ENCODE results near the gene ADAT3.

Gene ADAT3

DNA sequence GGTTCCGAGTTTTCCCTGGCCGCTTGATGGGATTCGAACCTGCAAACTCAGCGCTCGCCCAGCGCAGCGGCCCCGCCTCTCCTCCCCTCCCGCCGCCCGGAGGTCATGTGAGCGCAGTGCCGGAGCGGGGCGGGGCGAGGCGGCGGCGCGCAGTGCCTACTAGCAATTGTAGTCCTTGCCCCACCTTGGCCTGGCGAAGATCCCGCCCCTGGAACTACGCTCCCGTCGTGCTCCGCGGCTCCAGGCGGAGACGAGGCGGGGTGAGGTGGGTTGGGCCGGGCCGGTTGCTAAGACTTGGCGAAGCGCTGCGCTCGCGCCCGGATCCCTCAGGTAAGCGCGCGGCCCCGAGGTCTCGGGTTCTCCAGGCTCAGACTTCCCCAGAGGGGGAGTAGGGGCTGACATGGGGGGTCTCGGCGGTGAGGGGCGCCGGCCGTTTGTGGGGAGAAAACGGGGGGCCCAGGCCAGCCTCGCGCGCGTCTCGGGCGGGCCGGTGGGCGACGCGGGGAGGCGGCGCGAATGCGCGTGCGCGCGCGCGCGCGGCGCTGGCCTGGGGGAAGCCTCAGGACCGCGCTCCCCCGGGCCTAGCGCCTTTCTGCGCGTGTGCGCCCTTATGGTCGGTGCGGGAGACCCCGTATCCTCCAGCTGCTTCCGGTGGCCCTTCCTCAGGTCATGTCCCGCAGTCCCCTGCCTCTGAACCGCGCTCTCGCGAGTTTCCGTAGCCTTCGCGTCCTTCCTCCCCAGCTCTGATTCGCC lies at the start of gene ADAT3, which contains the start of gene SCAMP4:
TSS of gene ADAT3 (plus strand) at position 290 of the 753 bp plus-strand sequence. CDS start 6,649 bp downstream, outside the sequence.
TSS of gene SCAMP4 (plus strand) at position 290 of the 753 bp plus-strand sequence. CDS start 9,621 bp downstream, outside the sequence.
- DNase-seq (ENCODE audit: low read depth in 4 of 4, low spot score in 1 of 4), result peak; percentile 91 to 99 (median 96)

DNA sequence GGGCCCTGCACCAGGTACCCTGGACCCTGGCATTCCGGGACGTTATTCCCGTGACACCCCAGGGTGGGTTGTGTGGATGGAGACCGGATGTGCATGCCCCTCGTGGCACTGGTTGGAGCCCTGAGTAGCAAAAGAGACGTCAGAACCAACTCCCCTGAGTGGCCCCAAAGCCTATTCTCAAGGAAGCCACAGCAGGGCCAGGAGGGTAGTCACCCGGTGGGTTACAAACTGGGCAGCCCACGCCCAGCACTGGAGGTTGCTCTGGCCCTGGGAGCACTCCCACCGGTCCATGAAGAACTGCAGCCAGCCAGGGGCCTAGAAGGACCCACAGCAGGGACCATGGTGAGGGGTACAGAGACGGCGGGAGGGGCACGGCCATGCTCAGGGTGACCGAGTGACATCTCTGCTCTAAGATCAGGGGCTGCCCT lies 49.4 kb upstream of the ADAT3 start:
- no peak for DNase-seq (ENCODE audit: low read depth in 4 of 4, low spot score in 1 of 4)

- no peak for DNase-seq (ENCODE audit: low read depth in 4 of 4, low spot score in 1 of 4)
Observed at GRCh38 chr19:1856345-1856697, 48.9 kb upstream of the ADAT3 start.

DNA sequence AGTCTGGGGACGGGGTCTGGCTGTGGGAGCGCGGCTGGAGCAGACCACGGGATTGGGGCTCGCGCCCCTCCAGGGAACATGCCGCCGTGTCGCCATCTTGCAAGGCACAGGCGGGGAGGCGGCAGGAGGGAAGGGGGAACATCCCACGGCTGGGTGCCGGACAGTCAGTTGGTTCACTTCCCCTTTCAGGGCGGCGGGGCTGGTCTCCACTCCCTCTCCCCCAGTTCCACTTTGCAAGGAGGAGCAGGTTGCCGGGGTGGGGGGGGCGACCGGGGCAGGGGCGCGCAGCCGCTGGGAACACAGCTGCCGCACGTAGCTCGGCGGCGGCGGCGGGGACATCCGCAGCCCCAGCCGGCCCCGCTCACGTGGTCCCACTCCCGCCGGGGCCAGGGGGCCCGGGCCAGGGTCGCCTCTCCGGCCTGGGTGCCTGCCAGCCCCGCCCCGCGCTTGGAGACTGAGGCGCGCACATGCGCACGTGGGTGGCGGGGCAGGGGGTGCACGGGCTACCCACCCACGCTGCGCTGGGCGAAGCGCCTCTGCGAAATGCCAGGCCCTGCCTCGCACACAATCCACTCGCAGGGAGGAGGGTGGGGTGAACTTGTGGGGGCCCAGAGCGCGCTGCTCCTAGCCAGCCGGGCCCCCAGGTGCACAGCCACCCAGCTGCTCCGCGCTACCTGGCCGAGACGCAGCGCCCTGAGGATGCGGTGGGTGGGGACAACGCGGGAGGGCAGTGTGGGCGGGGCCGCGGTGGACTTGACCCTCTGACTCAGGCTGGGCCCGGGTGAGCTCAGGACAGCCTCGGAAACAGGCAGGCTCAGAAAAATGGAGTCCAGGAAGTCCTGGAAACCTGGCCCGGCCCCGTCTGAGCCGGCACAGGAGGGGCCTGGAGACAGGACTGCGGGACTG lies 48.2 kb upstream of the ADAT3 start:
- DNase-seq (ENCODE audit: low read depth in 4 of 4, low spot score in 1 of 4), result peak in 1 of 4 experiments; percentile 48

GRCh38 chr19:1857648-1858326 lies 47.4 kb upstream of the ADAT3 start:
- DNase-seq (ENCODE audit: low read depth in 4 of 4, low spot score in 1 of 4), result no peak

DNA sequence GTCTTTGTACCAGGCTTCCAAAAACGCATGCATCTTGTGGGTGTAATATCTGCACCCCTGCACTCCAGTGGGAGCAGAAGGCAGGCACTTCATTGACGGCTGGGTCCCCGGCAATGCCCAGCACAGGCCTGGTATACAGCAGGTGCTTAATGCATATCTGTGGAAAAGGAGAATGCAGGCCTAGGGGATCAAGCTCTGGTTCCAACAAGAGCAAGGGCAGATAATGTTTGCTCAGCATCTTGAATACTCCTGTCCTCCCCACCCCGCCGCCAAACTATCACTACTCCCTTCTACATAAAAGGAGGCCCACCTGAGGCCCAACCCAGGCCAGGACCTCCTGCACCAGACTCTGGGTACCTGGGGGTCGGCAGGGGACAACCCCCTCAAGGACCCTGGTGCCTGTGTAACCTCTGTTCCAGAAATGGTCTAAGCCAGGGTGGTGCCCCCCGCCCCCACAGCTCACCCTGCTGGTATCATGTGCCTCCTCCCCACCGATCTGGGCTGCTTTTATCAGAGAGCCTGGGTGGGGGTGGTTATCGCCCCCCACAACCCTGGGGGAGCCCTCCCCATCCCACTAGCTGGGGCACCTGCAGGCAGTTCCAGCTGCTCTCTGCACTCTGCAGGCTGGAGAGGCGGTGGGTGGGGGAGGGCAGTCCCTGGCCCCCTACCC lies 46.7 kb upstream of the ADAT3 start:
- no peak for DNase-seq (ENCODE audit: low read depth in 4 of 4, low spot score in 1 of 4)

DNA sequence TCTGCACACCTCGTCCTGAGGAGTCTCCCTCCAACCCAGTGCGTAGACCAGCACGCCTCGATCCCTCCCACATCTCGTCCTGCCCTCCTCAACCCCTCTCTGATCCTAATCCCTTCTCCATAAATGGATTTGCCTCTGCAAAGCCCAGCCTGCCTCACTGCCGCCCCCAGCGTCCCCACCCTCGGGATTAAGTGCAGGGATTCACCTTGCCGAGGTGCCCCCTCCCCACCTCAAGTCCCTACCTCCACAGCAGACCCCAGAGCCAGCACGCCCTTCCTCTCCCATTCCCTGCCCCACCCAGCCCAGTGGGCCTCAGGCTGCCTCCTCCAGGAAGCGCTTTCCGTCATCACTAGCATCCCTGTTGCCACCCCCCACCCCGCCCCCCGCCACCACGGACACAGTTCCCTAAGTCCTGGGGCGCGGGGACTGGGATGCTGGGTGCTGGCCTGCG lies 45.8 kb upstream of the ADAT3 start:
- DNase-seq (ENCODE audit: low read depth in 4 of 4, low spot score in 1 of 4), result no peak

- no peak for DNase-seq (ENCODE audit: low read depth in 4 of 4, low spot score in 1 of 4)
Observed at GRCh38 chr19:1860042-1860775, 45.0 kb upstream of the ADAT3 start.

DNA sequence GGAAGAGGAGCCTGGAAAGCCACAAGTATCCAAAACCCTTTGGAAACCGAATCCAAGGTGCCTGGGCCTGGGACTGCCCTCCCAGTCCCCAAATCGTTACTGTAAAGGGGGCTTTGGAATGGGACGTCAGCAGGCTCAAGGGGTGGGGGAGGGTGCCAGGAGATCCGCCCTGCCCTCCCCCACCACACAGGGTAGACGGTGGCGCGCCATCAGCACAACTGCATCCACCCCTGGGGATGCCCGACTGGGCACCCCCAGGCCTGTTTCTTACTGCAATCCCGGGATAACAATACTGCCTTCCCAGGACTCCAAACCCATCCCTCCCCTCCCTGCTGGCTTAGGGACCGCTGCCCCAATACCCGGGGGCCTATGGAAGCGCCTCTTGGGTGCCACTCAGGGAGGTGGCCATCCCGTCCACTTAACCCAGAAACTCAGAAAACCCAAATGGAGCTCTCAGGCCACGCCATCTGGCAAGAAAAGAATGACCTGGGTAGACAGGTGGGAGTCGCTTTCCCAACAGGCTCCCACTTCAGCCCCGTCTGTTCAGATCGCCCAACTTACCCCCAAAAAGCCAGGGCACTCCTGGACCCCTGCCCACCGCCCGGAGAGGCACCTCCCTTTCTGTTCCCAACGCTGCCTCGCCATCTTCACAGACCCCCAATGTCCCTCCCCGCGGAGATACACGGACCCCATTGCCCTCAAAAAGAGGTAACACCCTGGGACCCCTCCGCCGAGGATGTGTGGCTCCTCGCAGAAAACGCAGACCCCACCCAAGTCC lies 44.2 kb upstream of the ADAT3 start:
- DNase-seq (ENCODE audit: low read depth in 4 of 4, low spot score in 1 of 4), result no peak

GRCh38 chr19:1861599-1862031 lies 43.6 kb upstream of the ADAT3 start:
- DNase-seq (ENCODE audit: low read depth in 4 of 4, low spot score in 1 of 4), result no peak

DNA sequence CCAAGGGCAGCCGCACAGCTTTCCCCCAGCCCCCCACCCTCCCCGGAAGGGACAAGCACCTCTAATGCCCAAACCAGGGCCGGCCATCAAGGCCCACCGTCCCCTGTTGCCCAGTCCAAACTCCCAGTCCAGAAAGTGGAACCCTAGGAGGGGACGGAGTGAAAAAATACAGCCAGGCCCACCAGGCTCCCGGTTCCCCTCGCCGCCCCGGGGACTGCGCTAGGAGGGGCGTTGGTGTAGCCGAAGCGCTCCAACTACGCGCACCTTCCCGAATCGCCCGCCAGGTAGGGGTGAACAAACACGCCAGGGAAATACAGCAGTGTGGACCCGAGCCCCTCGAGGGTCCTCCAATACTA lies 43.2 kb upstream of the ADAT3 start:
- no peak for DNase-seq (ENCODE audit: low read depth in 4 of 4, low spot score in 1 of 4)

DNA sequence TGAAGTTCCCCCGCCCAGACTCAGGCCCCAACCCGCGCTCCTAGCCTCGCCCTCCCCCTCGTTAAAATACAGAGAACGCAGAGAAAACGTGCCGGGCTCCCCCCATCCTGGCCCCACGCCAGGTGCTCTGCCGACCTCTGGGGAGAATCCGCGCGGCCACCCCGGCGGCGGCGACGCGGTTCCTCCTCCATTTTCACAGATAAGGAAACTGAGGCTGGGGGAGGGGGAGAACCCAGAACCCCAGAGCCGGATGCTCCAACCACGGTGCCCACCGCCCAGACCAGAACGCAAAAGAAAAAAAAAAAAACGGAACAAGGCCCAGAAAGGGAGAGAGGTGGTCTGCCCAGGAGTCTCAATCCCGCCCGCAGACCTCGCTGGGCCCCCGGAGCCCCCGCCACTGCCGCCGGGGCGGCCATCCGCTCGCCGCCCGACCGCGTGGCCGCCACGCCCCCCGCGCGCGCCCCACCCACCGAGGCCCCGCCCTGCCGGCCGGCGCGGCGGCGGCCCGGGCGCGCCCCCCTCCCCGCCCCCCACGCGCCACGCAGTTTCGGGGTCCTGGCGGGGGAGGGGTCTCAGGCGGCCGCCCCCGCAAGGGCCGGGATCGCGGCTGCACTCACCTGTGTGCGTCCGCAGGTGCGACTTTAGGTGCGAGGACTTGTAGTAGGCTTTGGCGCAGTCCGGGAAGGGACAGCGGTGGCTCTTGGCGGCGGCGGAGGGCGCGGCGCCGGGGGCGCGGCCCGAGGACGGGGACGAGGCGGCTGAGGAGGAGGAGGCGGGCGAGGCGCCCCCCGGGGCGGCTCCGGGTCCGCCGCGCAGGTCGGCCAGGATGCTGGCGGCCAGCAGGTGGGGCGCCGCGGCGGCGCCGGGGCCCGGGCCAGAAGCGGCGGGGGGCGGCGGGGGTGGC lies 42.5 kb upstream of the ADAT3 start:
- no peak for DNase-seq (ENCODE audit: low read depth in 4 of 4, low spot score in 1 of 4)

DNA sequence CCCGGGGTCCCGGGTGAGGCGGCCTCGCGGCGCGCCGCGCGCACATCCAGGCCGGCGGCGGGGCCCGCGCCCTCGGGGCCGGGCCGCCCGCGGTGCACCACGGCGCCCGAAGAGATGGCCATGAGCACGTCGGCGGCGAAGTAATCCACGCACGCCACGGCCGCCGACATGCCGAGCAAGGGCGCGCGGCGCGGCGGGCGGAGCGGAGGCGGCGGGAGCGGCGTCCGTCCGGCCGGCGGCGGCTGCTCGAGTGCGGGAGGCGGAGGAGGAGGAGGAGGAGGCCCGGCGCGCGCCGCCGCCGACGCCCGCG lies 41.9 kb upstream of the ADAT3 start, which contains the start of gene KLF16:
TSS of gene KLF16 (minus strand) at position 252 of the 310 bp plus-strand sequence. CDS start at position 170, 82 bp downstream.
- DNase-seq (ENCODE audit: low read depth in 4 of 4, low spot score in 1 of 4), result no peak

DNA sequence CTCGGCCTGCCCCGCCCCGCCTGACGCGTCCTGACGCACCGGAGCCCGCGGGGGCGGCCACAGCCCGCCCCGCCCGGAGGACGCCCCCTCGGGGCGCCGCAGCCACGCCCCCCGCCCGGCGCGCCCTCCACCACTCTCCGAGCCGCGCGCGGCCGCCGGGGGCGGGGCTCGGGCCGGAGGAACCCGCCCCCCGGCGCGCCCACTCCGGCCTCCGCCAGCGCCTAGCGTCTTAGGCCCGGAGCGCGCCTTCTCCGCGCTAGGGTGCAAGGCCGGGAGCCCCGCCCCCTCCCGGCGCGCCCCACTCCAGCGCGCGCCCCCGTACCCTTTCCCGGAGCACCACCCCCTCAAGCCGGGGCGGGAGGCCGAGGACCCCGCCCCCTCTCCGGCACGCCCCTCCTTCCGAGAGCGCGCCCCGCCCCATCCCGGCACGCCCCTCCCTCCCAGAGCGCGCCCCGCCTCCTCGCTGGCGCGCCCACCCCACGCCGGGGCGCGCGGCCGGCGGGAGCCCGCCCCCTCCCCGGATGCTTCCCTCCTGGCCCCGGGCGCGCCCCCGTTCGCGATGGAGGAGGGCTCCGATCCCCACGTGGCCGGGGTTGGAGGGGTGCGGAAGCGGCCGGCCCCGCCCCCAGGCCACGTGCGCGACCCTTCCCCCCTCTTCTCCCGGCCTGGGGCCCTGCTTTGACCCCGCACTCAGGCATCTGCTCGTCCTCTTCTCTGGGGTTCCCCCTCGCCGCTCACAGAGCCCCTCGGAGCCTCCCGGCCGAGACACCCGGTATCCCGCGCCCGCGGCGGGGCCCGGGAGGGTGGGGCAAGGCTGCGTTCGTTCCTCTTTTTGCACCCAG lies 41.3 kb upstream of the ADAT3 start:
- DNase-seq (ENCODE audit: low read depth in 4 of 4, low spot score in 1 of 4), result peak; percentile 79 to 95 (median 92)

DNA sequence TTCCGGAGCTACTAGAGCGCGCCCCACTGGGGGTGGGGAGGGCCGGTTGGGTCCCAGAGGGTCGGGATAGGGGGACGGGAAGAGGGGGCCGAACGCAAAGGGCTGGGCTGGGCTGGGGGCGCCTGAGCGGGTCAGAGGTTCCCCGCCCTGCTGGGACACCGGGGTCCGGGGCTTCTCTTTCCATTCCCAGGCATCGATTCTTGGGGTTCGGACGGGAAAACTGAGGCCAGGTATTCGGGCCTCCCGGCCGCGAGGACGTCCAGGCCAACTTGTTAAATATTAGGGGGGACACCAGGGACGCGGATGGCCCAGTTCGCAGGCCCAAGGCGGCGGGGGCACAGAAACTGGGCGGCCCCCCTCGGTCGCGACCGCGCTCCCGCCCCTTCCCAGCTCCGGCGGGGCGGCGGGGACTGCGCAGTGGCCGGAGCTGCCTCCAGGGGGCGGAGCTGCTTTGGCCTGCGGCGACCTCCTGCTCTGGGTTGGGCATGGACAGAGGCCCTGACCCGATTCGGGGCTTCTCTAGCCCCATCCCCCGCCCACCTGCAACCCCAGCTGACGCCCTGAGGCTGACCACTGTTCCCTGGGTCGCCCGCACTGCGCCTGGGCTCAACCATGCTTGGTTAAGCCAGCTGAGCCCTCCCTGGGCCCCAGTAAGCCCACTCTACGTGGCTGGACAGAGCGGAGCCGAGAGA lies 40.6 kb upstream of the ADAT3 start:
- DNase-seq (ENCODE audit: low read depth in 4 of 4, low spot score in 1 of 4), result no peak

- no peak for DNase-seq (ENCODE audit: low read depth in 4 of 4, low spot score in 1 of 4)
Observed at GRCh38 chr19:1865172-1866010, 39.8 kb upstream of the ADAT3 start.

All from stimulated activated CD4-positive, alpha-beta T cell treated with anti-CD3 and anti-CD28 coated beads, Interleukin-1b, Interleukin-23, amount 100 ng/mL, for 24 hours (primary cell).